Gastroesophageal sphincter (tissue), 3 donors: ENCODE measurements around the gene FGF14.

ENCODE experiments used
- POLR2AphosphoS5 ChIP-seq: sonication (generic); formaldehyde crosslinking; IDR thresholded peaks from one replicate; pipeline ENCODE4 v1.6.1; 2017; ENCODE audit warnings: antibody characterized with exemption
- TF ChIP-seq, protein P1 (sequence below), 4 experiments: fragments of 200-600 bp in 2 of 4; fragments of 450-650 bp in 2 of 4; sonication (generic) in 1 of 4; IDR thresholded peaks; one replicate each; pipeline ENCODE4 v1.5.1; 2017 to 2019; ENCODE audit warnings: antibody characterized with exemption in 4 of 4, mild to moderate bottlenecking in 2 of 4, moderate library complexity in 2 of 4

DNA sequence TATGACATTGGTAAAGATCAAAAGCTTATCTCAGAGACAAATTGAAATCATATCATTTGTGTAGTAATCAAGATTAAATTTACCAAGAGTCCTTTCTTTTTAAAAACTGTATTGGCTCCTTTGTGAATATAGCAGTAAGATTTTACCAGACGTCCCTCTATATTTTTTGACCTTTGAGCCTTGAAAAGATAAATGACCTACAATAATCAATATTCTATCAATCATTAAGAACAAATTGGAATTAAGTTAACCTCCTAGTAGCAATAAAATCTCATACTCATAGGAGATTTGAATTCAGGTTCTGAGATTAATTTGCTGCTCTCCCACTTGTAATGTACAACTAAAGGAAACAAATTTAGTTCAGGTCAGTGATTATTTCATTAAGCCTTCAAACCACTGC lies 78.3 kb downstream of the FGF14 start:
- TF ChIP-seq, protein P1, sequence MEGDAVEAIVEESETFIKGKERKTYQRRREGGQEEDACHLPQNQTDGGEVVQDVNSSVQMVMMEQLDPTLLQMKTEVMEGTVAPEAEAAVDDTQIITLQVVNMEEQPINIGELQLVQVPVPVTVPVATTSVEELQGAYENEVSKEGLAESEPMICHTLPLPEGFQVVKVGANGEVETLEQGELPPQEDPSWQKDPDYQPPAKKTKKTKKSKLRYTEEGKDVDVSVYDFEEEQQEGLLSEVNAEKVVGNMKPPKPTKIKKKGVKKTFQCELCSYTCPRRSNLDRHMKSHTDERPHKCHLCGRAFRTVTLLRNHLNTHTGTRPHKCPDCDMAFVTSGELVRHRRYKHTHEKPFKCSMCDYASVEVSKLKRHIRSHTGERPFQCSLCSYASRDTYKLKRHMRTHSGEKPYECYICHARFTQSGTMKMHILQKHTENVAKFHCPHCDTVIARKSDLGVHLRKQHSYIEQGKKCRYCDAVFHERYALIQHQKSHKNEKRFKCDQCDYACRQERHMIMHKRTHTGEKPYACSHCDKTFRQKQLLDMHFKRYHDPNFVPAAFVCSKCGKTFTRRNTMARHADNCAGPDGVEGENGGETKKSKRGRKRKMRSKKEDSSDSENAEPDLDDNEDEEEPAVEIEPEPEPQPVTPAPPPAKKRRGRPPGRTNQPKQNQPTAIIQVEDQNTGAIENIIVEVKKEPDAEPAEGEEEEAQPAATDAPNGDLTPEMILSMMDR (IDR thresholded peaks at IDR 0.05) = no peak
- no peak for TF ChIP-seq POLR2AphosphoS5
